ENCODE measurements around the gene ATG10. TPM values are rescaled to one million over a fixed set of nuclear protein-coding genes. Genes with fewer than 3 reads are reported as not detected.
"Not testable (repeated sequence)": the region's sequence is repeated elsewhere in the genome, so short reads cannot be mapped to it uniquely, and the experiment has no call there.

ATG10 gene
- total RNA-seq, 1 donor, result 6.5 TPM

DNA sequence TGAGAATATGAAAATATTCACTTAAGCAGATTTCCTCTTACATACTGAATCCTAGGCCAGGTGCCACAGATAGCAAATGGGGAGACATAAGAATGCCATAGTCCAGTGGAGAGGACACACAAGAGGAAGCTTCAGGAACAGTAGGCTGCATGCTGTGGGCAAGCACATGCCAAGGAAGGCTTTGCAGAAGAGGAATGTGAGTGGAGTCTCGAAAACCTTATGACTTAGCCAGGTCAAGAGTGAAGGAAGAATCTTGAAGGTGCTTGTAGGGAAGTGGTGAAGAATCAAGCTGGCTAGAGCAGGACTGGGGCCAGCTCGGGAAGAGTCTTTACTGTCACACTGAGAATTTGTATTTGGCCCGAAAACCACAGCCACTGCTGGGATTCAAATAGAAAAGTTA is 285.9 kb downstream of the ATG10 start:
- no peaks in the 10 kb centered on the region for H3K9me3 ChIP-seq (ENCODE audit: low read depth, low read length)
- no peak overlapping the region for H3K27ac ChIP-seq (ENCODE audit: low read depth, low read length)
- no peaks in the 10 kb centered on the region for H4K20me1 ChIP-seq (ENCODE audit: insufficient read depth, low read length)
- H3K4me1 ChIP-seq (ENCODE audit: insufficient read depth, low read length), result no peaks in the 10 kb centered on the region
- H3K27me3 ChIP-seq (ENCODE audit: insufficient read depth, low read length), result no peaks in the 10 kb centered on the region
- no peaks in the 10 kb centered on the region for H3K36me3 ChIP-seq (ENCODE audit: insufficient read depth, low read length)
- no peak for DNase-seq (ENCODE audit: insufficient read length, low spot score, missing footprints)
- H3K79me2 ChIP-seq (ENCODE audit: insufficient read depth, low read length), result no peaks in the 10 kb centered on the region
- TF ChIP-seq, protein P1, sequence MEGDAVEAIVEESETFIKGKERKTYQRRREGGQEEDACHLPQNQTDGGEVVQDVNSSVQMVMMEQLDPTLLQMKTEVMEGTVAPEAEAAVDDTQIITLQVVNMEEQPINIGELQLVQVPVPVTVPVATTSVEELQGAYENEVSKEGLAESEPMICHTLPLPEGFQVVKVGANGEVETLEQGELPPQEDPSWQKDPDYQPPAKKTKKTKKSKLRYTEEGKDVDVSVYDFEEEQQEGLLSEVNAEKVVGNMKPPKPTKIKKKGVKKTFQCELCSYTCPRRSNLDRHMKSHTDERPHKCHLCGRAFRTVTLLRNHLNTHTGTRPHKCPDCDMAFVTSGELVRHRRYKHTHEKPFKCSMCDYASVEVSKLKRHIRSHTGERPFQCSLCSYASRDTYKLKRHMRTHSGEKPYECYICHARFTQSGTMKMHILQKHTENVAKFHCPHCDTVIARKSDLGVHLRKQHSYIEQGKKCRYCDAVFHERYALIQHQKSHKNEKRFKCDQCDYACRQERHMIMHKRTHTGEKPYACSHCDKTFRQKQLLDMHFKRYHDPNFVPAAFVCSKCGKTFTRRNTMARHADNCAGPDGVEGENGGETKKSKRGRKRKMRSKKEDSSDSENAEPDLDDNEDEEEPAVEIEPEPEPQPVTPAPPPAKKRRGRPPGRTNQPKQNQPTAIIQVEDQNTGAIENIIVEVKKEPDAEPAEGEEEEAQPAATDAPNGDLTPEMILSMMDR (IDR thresholded peaks at IDR 0.05; ENCODE audit: extremely low read depth, low read depth, low read length), result no peak
- H3K4me3 ChIP-seq (ENCODE audit: insufficient read depth, low read length), result no peak overlapping the region
- no peak overlapping the region for H3K4me2 ChIP-seq (ENCODE audit: insufficient read depth, low read length)
- no peak overlapping the region for H2AFZ ChIP-seq (ENCODE audit: low read length)

DNA sequence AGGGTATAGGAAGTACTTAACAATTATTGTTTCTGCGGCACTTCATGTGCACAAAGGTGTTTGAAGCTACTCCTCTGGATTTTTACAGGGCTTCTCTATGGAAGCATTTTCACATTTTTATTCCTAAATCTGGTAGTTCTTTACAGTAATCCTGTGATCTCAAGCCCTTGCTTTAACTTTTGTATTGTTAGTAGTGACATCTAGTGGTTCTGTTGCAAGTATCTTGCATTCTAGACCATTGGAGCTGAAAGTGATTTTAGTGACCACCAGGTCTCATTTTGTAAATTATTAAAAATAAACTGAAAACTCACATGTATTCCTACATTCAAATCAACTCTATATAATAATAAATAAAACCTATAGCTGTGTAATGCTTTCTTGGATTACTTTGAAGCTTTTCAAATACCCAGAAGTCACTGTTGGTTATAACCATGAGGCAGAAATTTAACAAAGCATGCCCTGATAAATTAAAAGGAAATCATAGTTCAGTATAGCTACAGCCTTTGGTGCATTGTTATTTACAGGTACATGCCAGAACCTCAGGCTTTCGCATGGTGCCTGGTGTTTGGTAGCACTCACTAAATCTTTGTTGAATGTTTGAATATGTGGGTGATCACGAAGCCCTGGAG is 287.5 kb downstream of the ATG10 start:
- Histone ChIP-seq H2AFZ (ENCODE audit: low read length) (no peak overlapping the region), H3K4me1 (ENCODE audit: insufficient read depth, low read length) (peaks cover under 1% of the 10 kb centered on the region), H3K36me3 (ENCODE audit: insufficient read depth, low read length) (no peaks in the 10 kb centered on the region), H3K9me3 (ENCODE audit: low read depth, low read length) (no peaks in the 10 kb centered on the region), H3K4me3 (ENCODE audit: insufficient read depth, low read length) (no peak overlapping the region), H3K27ac (ENCODE audit: low read depth, low read length) (no peak overlapping the region), H3K27me3 (ENCODE audit: insufficient read depth, low read length) (no peaks in the 10 kb centered on the region), H3K4me2 (ENCODE audit: insufficient read depth, low read length) (no peak overlapping the region), H3K79me2 (ENCODE audit: insufficient read depth, low read length) (no peaks in the 10 kb centered on the region), H4K20me1 (ENCODE audit: insufficient read depth, low read length) (no peaks in the 10 kb centered on the region)
- TF ChIP-seq, protein P1 (IDR thresholded peaks at IDR 0.05; ENCODE audit: extremely low read depth, low read depth, low read length), result peak; percentile 60
- DNase-seq (ENCODE audit: insufficient read length, low spot score, missing footprints), result no peak

DNA sequence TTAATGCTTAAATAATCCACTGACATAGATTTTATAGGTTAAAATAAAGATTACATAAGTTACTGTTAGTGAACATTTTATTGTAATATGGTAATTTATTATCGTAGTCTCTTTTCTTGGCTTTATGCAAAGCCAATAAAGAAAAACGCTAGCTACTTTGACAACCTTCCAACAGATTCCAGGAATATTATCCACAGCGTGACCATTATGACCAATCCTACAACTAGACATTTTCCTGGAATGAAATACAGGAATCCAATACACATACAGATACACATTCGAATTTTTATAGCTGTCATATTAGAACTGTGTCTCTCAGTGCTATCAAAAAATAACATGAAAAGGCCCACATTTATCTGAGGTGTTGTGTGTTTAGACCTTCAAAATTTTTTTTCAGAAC is 293.2 kb downstream of the ATG10 start:
- H3K4me3 ChIP-seq (ENCODE audit: insufficient read depth, low read length), result no peak overlapping the region
- H3K4me1 ChIP-seq (ENCODE audit: insufficient read depth, low read length), result peaks cover 7% of the 10 kb centered on the region
- H4K20me1 ChIP-seq (ENCODE audit: insufficient read depth, low read length), result no peaks in the 10 kb centered on the region
- no peak overlapping the region for H2AFZ ChIP-seq (ENCODE audit: low read length)
- H3K79me2 ChIP-seq (ENCODE audit: insufficient read depth, low read length), result no peaks in the 10 kb centered on the region
- no peak overlapping the region for H3K27ac ChIP-seq (ENCODE audit: low read depth, low read length)
- no peaks in the 10 kb centered on the region for H3K27me3 ChIP-seq (ENCODE audit: insufficient read depth, low read length)
- no peak for DNase-seq (ENCODE audit: insufficient read length, low spot score, missing footprints)
- H3K9me3 ChIP-seq (ENCODE audit: low read depth, low read length), result no peaks in the 10 kb centered on the region
- no peaks in the 10 kb centered on the region for H3K36me3 ChIP-seq (ENCODE audit: insufficient read depth, low read length)
- TF ChIP-seq, protein P1 (IDR thresholded peaks at IDR 0.05; ENCODE audit: extremely low read depth, low read depth, low read length), result no peak
- H3K4me2 ChIP-seq (ENCODE audit: insufficient read depth, low read length), result peak overlapping the region; percentile 6

DNA sequence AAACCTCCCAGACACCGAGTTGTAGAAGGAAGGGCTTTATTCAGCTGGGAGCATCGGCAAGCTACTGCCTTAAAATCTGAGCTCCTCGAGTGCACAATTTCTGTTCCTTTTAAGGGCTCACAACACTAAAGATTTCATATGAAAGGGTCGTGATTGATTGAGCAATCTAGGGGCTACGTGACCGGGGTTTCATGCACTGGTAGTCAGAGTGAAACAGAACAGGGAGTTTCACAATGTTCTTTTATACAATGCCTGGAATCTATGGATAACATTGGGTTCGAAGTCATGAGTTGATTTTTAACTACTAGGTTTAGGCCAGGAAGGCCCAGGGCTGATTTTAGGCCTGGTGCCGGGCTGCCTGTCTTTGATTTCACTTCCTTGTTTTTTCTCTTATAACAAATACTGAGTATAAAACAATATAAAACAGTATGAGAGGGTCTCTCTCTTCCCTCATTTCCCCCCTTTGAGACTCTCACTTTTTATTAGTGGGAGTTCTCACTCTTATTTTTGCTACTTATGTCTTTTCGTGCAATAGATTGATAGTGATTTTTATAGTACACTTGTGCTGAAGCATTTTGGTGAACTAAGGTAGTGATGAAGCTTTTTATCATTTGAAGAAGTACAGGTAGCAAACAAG is 295.6 kb downstream of the ATG10 start:
- not testable (repeated sequence) for DNase-seq (ENCODE audit: insufficient read length, low spot score, missing footprints); H3K79me2 ChIP-seq (ENCODE audit: insufficient read depth, low read length); H3K4me2 ChIP-seq (ENCODE audit: insufficient read depth, low read length); H3K27me3 ChIP-seq (ENCODE audit: insufficient read depth, low read length); H3K27ac ChIP-seq (ENCODE audit: low read depth, low read length); H3K9me3 ChIP-seq (ENCODE audit: low read depth, low read length); H3K36me3 ChIP-seq (ENCODE audit: insufficient read depth, low read length); H3K4me3 ChIP-seq (ENCODE audit: insufficient read depth, low read length); H3K4me1 ChIP-seq (ENCODE audit: insufficient read depth, low read length); H4K20me1 ChIP-seq (ENCODE audit: insufficient read depth, low read length); H2AFZ ChIP-seq (ENCODE audit: low read length)

DNA sequence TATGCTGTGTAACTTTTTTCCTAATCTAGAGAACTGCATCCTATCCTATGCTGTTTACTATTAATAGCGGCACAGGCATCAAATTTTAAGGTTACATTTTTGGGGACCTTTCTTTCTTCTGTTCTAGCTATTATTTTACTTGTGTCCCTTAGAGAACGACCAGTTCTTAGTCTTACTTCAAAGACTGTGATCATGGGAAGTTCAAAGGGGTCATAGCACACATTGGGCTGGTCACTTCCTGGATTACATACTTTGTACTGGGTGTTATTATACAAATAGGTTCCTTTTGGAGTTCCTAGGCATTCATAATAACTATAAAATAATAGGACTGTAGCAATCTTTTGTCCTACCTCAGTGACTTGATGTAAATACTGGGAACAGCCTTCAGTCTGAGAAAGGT is 297.5 kb downstream of the ATG10 start:
- H3K4me2 ChIP-seq (ENCODE audit: insufficient read depth, low read length); DNase-seq (ENCODE audit: insufficient read length, low spot score, missing footprints); H3K36me3 ChIP-seq (ENCODE audit: insufficient read depth, low read length); H3K9me3 ChIP-seq (ENCODE audit: low read depth, low read length); H4K20me1 ChIP-seq (ENCODE audit: insufficient read depth, low read length); H3K79me2 ChIP-seq (ENCODE audit: insufficient read depth, low read length); H2AFZ ChIP-seq (ENCODE audit: low read length); H3K27me3 ChIP-seq (ENCODE audit: insufficient read depth, low read length); H3K4me1 ChIP-seq (ENCODE audit: insufficient read depth, low read length); H3K27ac ChIP-seq (ENCODE audit: low read depth, low read length); H3K4me3 ChIP-seq (ENCODE audit: insufficient read depth, low read length): not testable (repeated sequence)

DNA sequence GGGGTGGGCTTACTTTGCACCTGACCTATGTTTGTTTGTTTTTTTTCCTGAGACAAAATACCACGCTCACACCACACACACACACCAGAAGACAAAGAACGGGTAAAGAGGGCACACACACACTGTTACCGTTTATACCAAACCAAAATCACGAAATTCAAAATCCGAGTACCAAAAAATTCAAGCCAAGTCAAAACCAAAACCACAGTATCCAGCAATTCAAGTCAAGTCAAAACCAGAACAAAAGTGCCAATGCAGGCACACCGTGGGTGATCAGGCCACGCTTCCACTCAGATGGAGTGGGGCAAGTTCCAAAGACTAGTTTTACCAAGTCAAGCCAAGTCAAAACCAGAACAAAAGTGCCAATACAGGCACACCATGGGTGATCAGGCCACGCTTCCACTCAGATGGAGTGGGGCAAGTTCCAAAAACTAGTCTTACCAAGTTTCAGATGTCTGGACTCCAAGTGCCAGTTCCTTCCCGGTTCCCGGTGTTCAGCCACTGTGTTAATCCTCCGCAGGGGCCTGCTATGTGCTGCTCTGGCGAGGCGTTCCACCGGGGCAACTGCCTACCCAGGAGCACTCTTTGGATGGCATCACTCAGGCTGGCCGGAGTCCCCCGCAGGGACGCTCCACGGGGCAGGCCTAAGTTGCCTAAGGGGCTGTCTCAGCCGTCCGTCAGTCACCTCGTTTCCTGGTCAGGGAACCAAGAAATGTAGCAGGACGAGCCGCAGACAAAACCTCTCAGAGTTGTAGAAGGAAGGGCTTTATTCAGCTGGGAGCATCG is 300.9 kb downstream of the ATG10 start:
- not testable (repeated sequence) for DNase-seq (ENCODE audit: insufficient read length, low spot score, missing footprints); H3K27me3 ChIP-seq (ENCODE audit: insufficient read depth, low read length); H3K4me2 ChIP-seq (ENCODE audit: insufficient read depth, low read length); H4K20me1 ChIP-seq (ENCODE audit: insufficient read depth, low read length); H2AFZ ChIP-seq (ENCODE audit: low read length); H3K27ac ChIP-seq (ENCODE audit: low read depth, low read length); H3K4me3 ChIP-seq (ENCODE audit: insufficient read depth, low read length); H3K9me3 ChIP-seq (ENCODE audit: low read depth, low read length)
- H3K4me1 ChIP-seq (ENCODE audit: insufficient read depth, low read length), result peaks cover 10% of the 10 kb centered on the region
- H3K36me3 ChIP-seq (ENCODE audit: insufficient read depth, low read length), result peaks cover 28% of the 10 kb centered on the region
- peaks cover 16% of the 10 kb centered on the region for H3K79me2 ChIP-seq (ENCODE audit: insufficient read depth, low read length)
